Activated CD4-positive, alpha-beta T cell treated with anti-CD3 and anti-CD28 coated beads, Interleukin-2, amount 50 U/mL, for 24 hours (primary cell): Measurements from ENCODE around the gene PLXNA1.

ENCODE experiments used
- DNase-seq, 2 donors: peaks; one replicate each; pipeline ENCODE4 v3.0.0-alpha.2; 2020; ENCODE audit warnings: low read depth in 1 of 2, low spot score in 1 of 2

PLXNA1 gene

GRCh38 chr3:127017229-127017628 lies 34.3 kb downstream of the PLXNA1 start:
- no peak for DNase-seq

- no peak for DNase-seq
Observed at GRCh38 chr3:127017781-127018180, 34.9 kb downstream of the PLXNA1 start.

- no peak for DNase-seq
Observed at GRCh38 chr3:127018306-127018828, 35.5 kb downstream of the PLXNA1 start.

- no peak for DNase-seq
Observed at GRCh38 chr3:127019449-127019848, 36.5 kb downstream of the PLXNA1 start.

- no peak for DNase-seq
Observed at GRCh38 chr3:127020543-127020942, 37.6 kb downstream of the PLXNA1 start.

- no peak for DNase-seq
Observed at GRCh38 chr3:127022849-127023248, 39.9 kb downstream of the PLXNA1 start.

GRCh38 chr3:127025456-127025855 lies 42.5 kb downstream of the PLXNA1 start:
- no peak for DNase-seq

- DNase-seq = no peak
Observed at GRCh38 chr3:127026036-127026435, 43.1 kb downstream of the PLXNA1 start.

DNA sequence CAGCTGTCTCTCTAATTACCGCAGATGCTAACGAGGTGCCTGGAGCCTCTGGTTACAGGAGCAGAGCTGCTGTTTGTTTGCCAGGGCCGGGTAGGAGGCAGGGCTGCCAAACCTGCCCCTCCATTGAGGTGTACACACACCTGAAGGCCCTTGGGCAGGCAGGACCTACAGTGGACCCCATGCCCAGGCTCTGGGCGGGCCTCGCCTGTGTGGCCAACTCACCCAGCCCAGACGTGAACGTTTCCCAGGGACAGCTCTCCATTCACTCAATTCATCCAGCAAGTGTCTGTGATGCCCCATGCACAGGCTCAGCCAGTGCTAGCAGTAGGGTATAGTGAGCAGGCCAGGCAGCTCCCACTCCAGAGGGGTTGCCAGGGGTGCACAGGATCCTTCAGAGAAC lies 43.7 kb downstream of the PLXNA1 start:
- DNase-seq = no peak

DNA sequence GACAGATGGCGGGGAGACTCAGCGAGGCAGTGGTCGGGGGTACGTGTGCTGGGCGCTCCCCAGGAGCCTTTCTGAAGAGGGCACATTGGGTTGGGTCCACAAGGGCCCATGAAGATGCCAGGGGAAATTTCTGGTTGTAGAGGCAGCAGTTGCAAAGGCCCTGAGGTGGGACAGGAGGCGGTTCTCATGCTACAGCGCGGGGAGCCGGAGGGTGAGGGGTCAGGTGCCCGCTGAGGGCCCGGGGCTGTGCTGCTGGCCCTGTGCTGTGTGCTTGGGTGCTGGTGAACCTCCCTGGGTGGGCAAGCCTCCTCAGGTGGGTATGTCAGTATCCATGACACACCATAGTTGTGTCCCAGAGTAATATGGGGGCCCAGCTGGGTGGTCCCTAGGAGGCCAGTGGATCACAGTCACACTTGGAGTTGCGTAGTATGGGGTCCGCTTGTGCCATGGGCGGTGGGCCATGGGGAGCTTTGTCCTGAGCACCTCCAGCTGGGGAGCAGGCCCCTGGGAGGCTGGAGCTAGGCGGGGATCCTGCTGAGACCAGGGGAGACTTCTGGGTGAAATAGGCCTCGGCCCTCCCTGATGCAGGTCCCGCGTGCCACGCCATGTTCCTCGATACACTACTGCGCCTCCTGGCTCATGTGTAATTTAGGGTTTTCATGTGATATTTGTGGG lies 44.3 kb downstream of the PLXNA1 start:
- DNase-seq = no peak

DNA sequence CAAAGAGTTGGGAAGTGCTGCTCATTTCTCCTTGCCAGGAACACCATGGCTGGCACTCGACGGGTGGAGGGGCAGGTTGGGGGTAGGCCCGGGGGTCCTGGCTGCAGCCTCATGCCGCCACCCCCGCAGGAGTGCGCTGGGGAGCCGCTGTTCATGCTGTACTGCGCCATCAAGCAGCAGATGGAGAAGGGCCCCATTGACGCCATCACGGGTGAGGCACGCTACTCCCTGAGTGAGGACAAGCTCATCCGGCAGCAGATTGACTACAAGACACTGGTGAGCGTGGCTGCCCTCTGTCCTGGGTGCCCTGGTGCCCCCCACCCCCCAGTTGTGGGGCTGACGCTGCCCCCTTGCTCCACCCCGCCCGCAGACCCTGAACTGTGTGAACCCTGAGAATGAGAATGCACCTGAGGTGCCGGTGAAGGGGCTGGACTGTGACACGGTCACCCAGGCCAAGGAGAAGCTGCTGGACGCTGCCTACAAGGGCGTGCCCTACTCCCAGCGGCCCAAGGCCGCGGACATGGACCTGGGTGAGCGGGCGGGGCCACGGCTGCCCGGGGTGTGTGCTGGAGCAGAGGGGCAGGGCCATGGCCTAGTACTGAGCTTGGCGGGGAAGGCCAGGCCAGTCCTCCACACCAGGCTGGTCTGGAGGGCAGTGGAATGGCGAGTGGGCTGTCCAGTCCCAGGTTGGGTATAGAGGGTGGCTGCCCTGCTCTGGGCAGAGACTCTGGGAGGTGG lies 45.1 kb downstream of the PLXNA1 start:
- DNase-seq = no peak

DNA sequence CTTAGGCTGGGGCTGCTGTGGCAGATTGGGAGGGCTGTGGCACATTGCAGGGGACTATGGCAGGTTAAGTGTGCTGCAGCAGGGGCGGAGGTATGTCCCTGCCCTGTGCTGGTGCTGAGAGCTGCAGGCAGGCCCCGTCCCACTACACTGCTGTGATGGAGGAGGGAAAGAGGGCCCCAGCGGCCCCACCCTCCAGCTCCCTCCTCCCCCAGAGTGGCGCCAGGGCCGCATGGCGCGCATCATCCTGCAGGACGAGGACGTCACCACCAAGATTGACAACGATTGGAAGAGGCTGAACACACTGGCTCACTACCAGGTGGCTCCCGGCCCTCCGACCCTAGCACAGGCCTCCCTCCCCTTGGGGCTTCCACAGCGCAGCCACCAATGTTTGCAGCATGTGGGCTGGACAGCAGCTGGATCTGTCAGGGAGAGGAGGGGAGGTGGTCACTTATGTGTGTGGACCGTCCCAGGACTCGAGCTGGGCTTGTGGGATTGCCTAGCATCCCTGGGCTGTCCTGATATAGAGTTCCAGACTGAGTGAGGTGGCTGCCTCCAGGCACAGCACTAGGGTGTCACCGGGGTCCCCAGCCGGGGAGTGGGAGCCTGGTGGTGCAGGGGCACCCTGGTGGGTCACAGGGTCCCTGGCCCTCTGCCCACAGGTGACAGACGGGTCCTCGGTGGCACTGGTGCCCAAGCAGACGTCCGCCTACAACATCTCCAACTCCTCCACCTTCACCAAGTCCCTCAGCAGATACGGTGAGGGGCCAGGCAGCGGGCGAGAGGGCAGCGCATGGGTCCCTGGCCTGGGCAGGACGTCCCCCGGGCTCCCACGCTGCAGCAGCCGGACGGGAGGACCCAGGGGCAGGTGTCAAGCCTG lies 46.1 kb downstream of the PLXNA1 start:
- DNase-seq = no peak

GRCh38 chr3:127029658-127030507 lies 47.0 kb downstream of the PLXNA1 start:
- no peak for DNase-seq

GRCh38 chr3:127030508-127031412 lies 47.8 kb downstream of the PLXNA1 start:
- no peak for DNase-seq

GRCh38 chr3:127031413-127031810 lies 48.5 kb downstream of the PLXNA1 start:
- no peak for DNase-seq

GRCh38 chr3:127031845-127032244 lies 48.9 kb downstream of the PLXNA1 start:
- DNase-seq = no peak

GRCh38 chr3:127032296-127032990 lies 49.5 kb downstream of the PLXNA1 start:
- DNase-seq = no peak
